C4-2B (cell line): ENCODE data around the gene SP110.

Experiments
- CTCF ChIP-seq: fragments of 450-650 bp; conservative IDR thresholded peaks from 2 replicates; pipeline ENCODE4 v1.5.1; 2017; ENCODE audit warnings: mild to moderate bottlenecking
- ZFX ChIP-seq: fragments of 450-650 bp; IDR thresholded peaks from 2 replicates; pipeline ENCODE4 v1.6.1; 2017

DNA sequence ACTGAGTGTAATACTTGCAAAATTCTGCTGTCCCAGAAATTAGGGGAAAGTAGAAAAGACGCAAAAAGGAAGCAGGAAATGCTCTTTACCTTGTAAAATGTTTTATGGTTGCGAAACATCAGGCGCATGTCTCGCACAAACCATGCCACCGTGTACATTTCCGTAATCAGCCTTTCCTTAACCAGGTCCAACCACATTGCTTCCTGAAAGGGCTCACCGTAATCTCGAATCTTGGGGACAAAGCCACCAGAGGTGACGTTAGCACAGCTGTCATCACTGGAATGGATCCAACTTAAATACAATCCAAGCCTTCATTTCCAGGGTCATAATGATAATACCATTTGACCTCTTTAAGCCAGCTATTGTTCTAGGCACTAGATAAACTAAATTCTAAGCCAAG lies 49.3 kb downstream of the SP110 start:
- TF ChIP-seq ZFX: no peak
- TF ChIP-seq CTCF: no peak
